HepG2 (cell line): ENCODE measurements around the gene C1QTNF1. TPM values are rescaled to one million over a fixed set of nuclear protein-coding genes. Genes with fewer than 3 reads are reported as not detected.

ENCODE experiments used
- ARID5B ChIP-seq: IDR thresholded peaks from 2 replicates; pipeline ENCODE4 v1.4.0; 2020; ENCODE audit warnings: mild to moderate bottlenecking, missing genetic modification reagents
- ATF5 ChIP-seq: sonication (generic); formaldehyde crosslinking; IDR thresholded peaks from 2 replicates; pipeline ENCODE4 v1.4.0; 2020; ENCODE audit warnings: mild to moderate bottlenecking, low read depth, missing genetic modification reagents
- CENPBD1 ChIP-seq: sonication (generic); formaldehyde crosslinking; IDR thresholded peaks from 2 replicates; pipeline ENCODE4 v1.8.0; 2022; ENCODE audit warnings: missing genetic modification reagents, low read depth, mild to moderate bottlenecking, borderline replicate concordance
- CTCF ChIP-seq: sonication (generic); formaldehyde crosslinking; IDR thresholded peaks from 2 replicates; pipeline ENCODE4 v1.5.0; 2020; ENCODE audit warnings: mild to moderate bottlenecking, missing genetic modification reagents, moderate library complexity
- HIVEP1 ChIP-seq: sonication (generic); formaldehyde crosslinking; IDR thresholded peaks from 2 replicates; pipeline ENCODE4 v1.4.0; 2020; ENCODE audit warnings: mild to moderate bottlenecking, missing genetic modification reagents
- HOMEZ ChIP-seq: IDR thresholded peaks from 2 replicates; pipeline ENCODE4 v1.6.1; 2016; ENCODE audit warnings: low read depth
- MYC ChIP-seq: sonication (generic); formaldehyde crosslinking; IDR thresholded peaks from 2 replicates; pipeline ENCODE4 v1.9.0; 2021; ENCODE audit warnings: missing genetic modification reagents, borderline replicate concordance
- SALL2 ChIP-seq: sonication (generic); formaldehyde crosslinking; IDR thresholded peaks from 2 replicates; pipeline ENCODE4 v1.8.1; 2023; ENCODE audit warnings: mild to moderate bottlenecking, missing genetic modification reagents, inconsistent platforms
- SSRP1 ChIP-seq: IDR thresholded peaks from 2 replicates; pipeline ENCODE4 v1.6.1; 2016; ENCODE audit warnings: control low read depth
- ZIK1 ChIP-seq: sonication (generic); formaldehyde crosslinking; IDR thresholded peaks from 2 replicates; pipeline ENCODE4 v1.5.0; 2020; ENCODE audit warnings: mild to moderate bottlenecking, low read depth, missing genetic modification reagents, borderline replicate concordance
- ZNF142 ChIP-seq: sonication (generic); formaldehyde crosslinking; IDR thresholded peaks from 2 replicates; pipeline ENCODE4 v1.4.0; 2020; ENCODE audit warnings: missing genetic modification reagents
- ZNF263 ChIP-seq: sonication (generic); formaldehyde crosslinking; IDR thresholded peaks from 2 replicates; pipeline ENCODE4 v1.4.0; 2020; ENCODE audit warnings: missing genetic modification reagents
- ZNF331 ChIP-seq: sonication (generic); formaldehyde crosslinking; IDR thresholded peaks from 2 replicates; pipeline ENCODE4 v1.4.0; 2020; ENCODE audit warnings: missing genetic modification reagents
- ZNF605 ChIP-seq: sonication (generic); formaldehyde crosslinking; IDR thresholded peaks from 2 replicates; pipeline ENCODE4 v1.8.0; 2022; ENCODE audit warnings: mild to moderate bottlenecking, missing genetic modification reagents
- polyA plus RNA-seq, 8 experiments: library from polyadenylated mRNA; depleted of rRNA in 3 of 8; stranded (reverse) in 7 of 8; unstranded in 1 of 8; fragments of >200 nt; fragmentation: Illumina TruSeq in 4 of 8; extraction: Trizol in 4 of 8; gene quantifications; 2 replicates each; pipeline versions ENCODE4 v1.2.1 to v1.2.3, GENCODE V29; 2011 to 2016; ENCODE audit warnings: low read depth in 4 of 8, missing spikeins in 1 of 8, mixed read lengths in 1 of 8; ENCODE audit not compliant: insufficient read depth in 1 of 8
- total RNA-seq, 5 experiments: library from RNA; depleted of rRNA; stranded (reverse); fragments of >200 nt; fragmentation: Illumina TruSeq; extraction: Trizol; gene quantifications; 2 replicates each; pipeline ENCODE4 v1.2.3, GENCODE V29; 2016; ENCODE audit warnings: low read depth in 1 of 5

Gene C1QTNF1
- total and polyA plus RNA-seq, 2 of the 13 experiments (the other 11 are each of a cell fraction or from before 2014, with no cell fraction given): 0.18 to 0.86 TPM

- no peak for TF ChIP-seq ZNF142
- no peak for TF ChIP-seq CTCF (CRISPR knock-in tag)
- no peak for TF ChIP-seq ARID5B (CRISPR knock-in tag)
- no peak for TF ChIP-seq ATF5 (CRISPR knock-in tag)
- no peak for TF ChIP-seq ZNF263 (CRISPR knock-in tag)
- no peak for TF ChIP-seq SSRP1 (CRISPR knock-in tag)
- no peak for TF ChIP-seq CENPBD1 (CRISPR knock-in tag)
- TF ChIP-seq HOMEZ (CRISPR knock-in tag): no peak
- 0 out of 2 replicates have a peak, but pooled peaks have one; percentile 16 for TF ChIP-seq ZNF605 (CRISPR knock-in tag)
- TF ChIP-seq ZIK1 (CRISPR knock-in tag): peak; percentile 16; the same call in 1 of the 2 replicates
- no peak for TF ChIP-seq MYC (CRISPR knock-in tag)
- no peak for TF ChIP-seq SALL2 (CRISPR knock-in tag)
- TF ChIP-seq HIVEP1: 0 out of 2 replicates have a peak, but pooled peaks have one; percentile 3
- TF ChIP-seq ZNF331 (CRISPR knock-in tag): no peak
Measured at GRCh38 chr17:79008666-79009387, 15.1 kb upstream of the C1QTNF1 start (continued).
